ENCODE results near the gene MICB.
"Not testable (repeated sequence)": the region's sequence is repeated elsewhere in the genome, so short reads cannot be mapped to it uniquely, and the experiment has no call there.

Gene MICB

DNA sequence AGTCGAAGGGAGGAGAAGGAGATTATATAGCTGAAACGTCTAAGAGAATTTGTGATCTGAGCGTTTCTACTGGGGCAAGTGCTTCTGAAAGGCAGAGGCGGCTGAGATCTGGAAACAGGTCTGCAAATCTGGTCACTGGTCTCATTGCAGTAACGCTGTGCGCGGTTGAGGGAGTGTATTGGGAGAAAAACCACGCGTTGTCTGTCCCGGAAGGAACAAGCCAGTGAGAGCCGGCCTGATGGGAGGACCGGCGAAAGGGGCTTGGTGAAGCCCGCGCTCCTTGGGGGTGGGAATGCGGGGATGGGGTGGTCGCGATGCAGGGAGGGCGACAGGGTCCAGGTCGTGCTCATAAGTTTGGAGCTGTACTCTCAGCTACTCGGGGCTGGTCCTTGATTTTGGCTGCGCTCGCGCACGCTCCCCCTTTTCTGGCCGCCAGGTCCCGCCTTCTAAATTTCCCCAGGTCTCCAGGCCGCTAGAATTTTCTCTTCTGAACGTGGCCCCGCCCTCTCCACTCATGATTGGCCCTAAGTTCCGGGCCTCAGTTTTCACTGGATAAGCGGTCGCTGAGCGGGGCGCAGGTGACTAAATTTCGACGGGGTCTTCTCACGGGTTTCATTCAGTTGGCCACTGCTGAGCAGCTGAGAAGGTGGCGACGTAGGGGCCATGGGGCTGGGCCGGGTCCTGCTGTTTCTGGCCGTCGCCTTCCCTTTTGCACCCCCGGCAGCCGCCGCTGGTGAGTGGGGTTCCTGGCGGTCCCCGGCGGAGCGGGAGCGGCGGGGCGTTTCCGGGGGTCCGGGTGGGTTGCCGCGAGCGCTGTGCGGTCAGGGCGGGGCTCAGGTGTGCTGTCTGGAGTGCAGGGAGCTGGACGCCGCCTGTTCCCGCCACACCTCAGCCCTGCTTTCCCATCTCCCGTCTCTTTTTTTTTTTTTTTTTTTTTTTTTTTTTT lies at the start of gene MICB:
Gene MICB, plus strand, starts transcription at position 615 of the 946 bp plus-strand sequence. Its CDS starts 49 bp downstream, at position 664.
- Mint-ChIP-seq H3K27ac (peak within 1 kb of the TSS; percentile 75), H3K9me3 (no peaks in the 10 kb centered on the region), H3K36me3 (ENCODE audit: low read depth) (peaks cover 18% of the 10 kb centered on the region), H3K4me1 (ENCODE audit: low read depth) (peaks cover 51% of the 10 kb centered on the region), H3K4me3 (peak within 1 kb of the TSS; percentile 91), H3K27me3 (ENCODE audit: low read depth) (no peaks in the 10 kb centered on the region)

DNA sequence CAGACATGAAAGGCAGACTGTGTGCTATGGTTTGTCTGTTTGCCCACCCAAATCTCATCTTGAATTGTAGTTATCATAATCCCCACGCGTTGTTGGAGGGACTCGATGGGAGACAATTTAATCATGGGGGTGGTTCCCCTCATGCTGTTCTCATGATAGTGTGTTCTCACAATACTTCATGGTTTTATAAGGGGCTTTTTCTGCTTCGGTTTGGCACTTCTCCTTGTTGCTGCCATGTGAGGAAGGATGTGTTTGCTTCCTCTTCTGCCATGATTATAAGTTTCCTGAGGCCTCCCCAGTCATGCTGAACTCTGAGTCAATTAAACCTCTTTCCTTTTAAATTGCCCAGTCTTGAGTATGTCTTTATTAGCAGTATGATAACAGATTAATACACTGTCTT lies 47.2 kb upstream of the MICB start:
- Mint-ChIP-seq H3K4me1 (ENCODE audit: low read depth) (no peaks in the 10 kb centered on the region), H3K9me3 (peaks cover 8% of the 10 kb centered on the region), H3K27me3 (ENCODE audit: low read depth) (peaks cover 53% of the 10 kb centered on the region), H3K27ac (no peak overlapping the region), H3K36me3 (ENCODE audit: low read depth) (peaks cover 3% of the 10 kb centered on the region), H3K4me3 (no peak overlapping the region)

DNA sequence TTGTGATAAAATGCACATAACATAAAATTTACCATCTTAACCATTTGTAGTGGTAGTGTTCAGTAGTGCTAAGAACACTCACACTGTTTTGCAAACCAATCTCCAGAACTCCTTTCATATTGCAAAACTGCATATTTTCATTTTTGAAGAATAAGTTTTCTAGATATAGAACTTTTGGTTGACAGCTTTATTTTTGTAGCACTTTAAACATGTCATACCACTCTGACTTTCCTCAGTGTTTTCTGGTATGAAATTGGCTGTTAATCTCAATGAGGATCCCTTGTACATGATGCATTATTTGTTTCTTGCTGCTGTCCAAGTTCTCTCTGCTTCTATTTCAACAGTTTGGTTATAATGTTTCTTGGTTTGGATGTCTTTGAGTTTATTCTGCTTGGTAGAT lies 45.1 kb upstream of the MICB start:
- Mint-ChIP-seq H3K4me3 (no peak overlapping the region), H3K4me1 (ENCODE audit: low read depth) (no peaks in the 10 kb centered on the region), H3K27me3 (ENCODE audit: low read depth) (peaks cover 58% of the 10 kb centered on the region), H3K36me3 (ENCODE audit: low read depth) (peaks cover 3% of the 10 kb centered on the region), H3K27ac (no peak overlapping the region), H3K9me3 (peaks cover 8% of the 10 kb centered on the region)

DNA sequence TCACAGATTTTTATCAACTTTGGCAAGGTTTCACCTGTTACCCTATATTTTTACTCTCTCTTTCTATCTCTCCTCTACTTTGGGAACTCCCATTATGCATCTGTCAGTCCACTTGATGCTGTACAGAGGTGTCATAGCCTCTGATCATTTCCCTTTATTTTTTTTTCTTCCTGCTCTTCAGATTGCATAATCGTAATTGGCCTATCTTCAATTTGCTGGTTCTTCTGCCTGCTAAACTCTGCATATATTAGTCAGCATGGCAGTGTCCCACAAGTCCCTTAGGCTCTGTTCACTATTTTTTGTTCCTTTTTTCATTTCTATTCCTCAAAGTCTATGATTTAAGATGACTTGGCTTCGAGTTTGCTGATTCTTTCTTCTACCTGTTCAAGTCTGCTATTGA lies 44.7 kb upstream of the MICB start:
- H3K4me1 Mint-ChIP-seq (ENCODE audit: low read depth): no peaks in the 10 kb centered on the region
- no peak overlapping the region for H3K27ac Mint-ChIP-seq
- H3K36me3 Mint-ChIP-seq (ENCODE audit: low read depth): peaks cover 3% of the 10 kb centered on the region
- H3K9me3 Mint-ChIP-seq: peaks cover 8% of the 10 kb centered on the region
- H3K27me3 Mint-ChIP-seq (ENCODE audit: low read depth): peaks cover 62% of the 10 kb centered on the region
- no peak overlapping the region for H3K4me3 Mint-ChIP-seq

DNA sequence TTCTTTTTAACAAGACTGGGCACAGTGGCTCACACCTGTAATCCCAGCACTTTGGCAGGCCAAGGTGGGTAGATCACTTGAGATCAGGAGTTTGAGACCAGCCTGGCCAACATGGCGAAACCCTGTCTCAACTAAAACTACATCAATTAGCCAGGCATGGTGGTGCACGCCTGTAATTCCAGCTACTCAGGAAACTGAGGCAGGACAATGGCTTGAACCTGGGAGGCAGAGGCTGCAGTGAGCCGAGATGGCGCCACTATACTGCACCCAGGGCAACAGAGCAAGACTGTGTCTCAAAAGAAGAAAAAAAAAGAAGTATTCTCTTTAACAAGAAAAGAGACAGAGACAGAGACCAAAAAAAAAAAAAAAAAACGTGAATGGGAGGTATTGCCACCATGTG lies 38.1 kb upstream of the MICB start:
- H3K4me1 Mint-ChIP-seq (ENCODE audit: low read depth): peaks cover 22% of the 10 kb centered on the region
- H3K27me3 Mint-ChIP-seq (ENCODE audit: low read depth): peaks cover 25% of the 10 kb centered on the region
- not testable (repeated sequence) for H3K27ac Mint-ChIP-seq, H3K9me3 Mint-ChIP-seq, H3K4me3 Mint-ChIP-seq
- peaks cover 19% of the 10 kb centered on the region for H3K36me3 Mint-ChIP-seq (ENCODE audit: low read depth)

DNA sequence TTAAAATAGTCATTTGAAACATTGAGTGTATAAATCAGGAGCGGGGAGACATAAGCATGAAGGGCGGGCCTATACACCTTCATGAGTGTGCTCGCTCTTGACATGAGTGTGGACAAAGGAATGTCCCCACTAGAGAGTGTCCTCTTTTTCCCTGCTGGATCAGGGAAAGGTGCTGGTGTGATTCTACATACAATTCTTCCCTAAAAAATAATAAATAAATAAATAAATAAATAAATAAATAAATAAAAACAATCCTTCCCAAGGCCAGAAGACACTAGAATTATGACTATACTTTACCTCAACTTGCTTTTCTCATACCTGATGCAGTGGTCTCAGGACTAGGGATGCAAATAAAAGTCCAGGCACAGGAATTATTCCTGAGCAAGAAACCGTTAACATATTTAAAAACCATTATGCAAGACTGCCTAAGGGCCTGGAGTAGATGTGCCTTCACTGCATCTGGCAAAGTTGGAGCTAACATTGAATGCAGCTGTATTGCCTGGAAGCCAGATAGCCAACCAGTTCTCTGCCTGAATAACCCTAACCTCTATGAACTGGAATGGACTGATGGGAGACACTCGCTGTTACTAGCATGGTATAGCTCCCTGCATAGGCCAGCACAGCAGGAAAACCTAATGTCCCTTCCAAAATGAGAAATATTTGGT lies 37.5 kb upstream of the MICB start:
- Mint-ChIP-seq H3K36me3 (ENCODE audit: low read depth) (peaks cover 26% of the 10 kb centered on the region), H3K27ac (peak overlapping the region; percentile 12), H3K4me1 (ENCODE audit: low read depth) (peaks cover 27% of the 10 kb centered on the region), H3K9me3 (no peaks in the 10 kb centered on the region), H3K4me3 (no peak overlapping the region), H3K27me3 (ENCODE audit: low read depth) (peaks cover 25% of the 10 kb centered on the region)

DNA sequence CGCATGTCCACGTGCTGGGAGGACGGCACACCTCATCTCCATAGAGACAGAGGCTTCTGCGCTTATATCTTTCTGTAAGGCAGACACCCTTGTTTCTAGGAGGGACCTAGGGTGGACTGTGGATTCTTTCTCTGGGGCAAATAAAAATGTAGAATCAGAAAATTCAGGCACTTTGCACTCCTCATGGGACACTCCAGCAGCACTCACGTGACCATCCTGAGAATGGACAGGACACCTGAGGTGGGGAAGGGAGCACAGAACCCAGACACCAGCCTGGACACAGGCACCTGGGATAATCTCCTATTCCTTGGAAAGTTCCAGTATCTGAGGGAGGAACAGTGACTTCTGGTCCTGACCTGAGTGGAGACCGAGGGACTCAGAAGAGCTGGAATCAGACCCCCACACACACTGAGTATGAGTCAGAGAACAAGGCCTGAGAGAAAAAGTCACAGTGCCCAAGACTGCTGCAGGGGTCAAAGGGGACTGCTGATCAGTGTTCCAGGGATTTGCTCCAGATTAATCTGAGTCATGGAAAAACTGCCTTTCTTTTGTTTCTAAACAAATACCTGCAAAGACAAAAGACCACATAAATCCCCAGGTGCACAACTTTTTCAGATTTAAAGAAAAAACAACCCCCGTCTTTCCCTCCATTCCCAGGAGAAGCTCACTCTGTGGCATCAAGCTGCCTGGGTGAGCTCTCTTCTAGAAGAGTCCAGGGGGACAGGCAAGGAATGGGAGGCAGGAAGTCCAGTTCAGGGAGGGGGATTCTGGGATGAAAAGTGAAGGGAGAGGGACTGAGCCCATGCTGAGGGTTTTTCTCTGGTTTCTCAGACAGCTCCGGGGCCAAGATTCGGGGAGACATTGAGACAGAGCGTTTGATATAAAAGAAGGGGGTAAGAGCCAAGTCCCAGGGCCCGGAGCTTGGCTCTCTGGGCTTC lies 35.6 kb upstream of the MICB start:
- Mint-ChIP-seq H3K27ac (peak overlapping the region; percentile 89), H3K4me3 (peak overlapping the region; percentile 96), H3K9me3 (no peaks in the 10 kb centered on the region), H3K36me3 (ENCODE audit: low read depth) (peaks cover 36% of the 10 kb centered on the region), H3K4me1 (ENCODE audit: low read depth) (peaks cover 44% of the 10 kb centered on the region), H3K27me3 (ENCODE audit: low read depth) (peaks cover 18% of the 10 kb centered on the region)

DNA sequence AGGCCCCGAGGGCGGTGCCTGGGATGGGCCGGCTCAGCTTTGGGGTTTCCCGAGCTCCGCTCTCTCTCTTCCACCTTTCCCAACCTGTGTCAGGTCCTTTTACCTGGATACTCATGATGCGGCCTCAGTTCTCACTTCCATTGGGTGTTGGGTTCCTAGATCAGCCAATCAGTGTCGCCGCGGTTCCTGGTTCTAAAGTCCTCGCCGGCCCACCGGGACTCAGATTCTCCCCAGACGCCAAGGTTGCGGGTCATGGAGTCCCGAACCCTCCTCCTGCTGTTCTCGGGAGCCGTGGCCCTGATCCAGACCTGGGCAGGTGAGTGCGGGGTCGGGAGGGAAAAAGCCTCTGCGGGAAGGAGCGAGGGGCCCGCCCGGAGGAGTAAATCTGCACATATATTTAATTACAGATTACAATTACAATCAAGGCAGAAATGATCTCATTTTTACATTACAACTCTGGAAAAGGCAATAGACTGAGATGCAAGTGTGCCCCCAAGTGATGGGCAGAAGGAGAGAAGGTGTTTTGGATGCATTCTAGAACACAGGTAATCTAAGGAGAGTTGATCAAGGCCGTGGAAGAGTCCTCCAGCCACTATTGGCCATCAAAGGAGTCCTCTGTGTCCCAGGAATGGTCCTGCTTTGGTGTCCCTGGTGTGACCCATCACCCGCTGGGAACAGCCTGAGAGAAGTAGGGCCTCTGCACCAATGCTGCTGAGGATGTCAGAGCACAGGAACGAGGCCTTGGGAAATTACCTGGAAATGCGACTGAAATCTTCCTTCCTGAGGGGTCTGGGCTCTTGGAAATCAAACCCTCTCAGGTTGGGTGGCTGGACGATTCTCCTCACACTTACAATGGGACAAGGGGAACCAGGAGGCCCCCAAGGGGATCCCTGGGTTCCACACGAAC lies 34.7 kb upstream of the MICB start:
- Mint-ChIP-seq H3K27me3 (ENCODE audit: low read depth) (peaks cover 10% of the 10 kb centered on the region), H3K36me3 (ENCODE audit: low read depth) (peaks cover 43% of the 10 kb centered on the region), H3K4me1 (ENCODE audit: low read depth) (peaks cover 52% of the 10 kb centered on the region), H3K9me3 (no peaks in the 10 kb centered on the region), H3K4me3 (peak overlapping the region; percentile 96), H3K27ac (peak overlapping the region; percentile 89)

DNA sequence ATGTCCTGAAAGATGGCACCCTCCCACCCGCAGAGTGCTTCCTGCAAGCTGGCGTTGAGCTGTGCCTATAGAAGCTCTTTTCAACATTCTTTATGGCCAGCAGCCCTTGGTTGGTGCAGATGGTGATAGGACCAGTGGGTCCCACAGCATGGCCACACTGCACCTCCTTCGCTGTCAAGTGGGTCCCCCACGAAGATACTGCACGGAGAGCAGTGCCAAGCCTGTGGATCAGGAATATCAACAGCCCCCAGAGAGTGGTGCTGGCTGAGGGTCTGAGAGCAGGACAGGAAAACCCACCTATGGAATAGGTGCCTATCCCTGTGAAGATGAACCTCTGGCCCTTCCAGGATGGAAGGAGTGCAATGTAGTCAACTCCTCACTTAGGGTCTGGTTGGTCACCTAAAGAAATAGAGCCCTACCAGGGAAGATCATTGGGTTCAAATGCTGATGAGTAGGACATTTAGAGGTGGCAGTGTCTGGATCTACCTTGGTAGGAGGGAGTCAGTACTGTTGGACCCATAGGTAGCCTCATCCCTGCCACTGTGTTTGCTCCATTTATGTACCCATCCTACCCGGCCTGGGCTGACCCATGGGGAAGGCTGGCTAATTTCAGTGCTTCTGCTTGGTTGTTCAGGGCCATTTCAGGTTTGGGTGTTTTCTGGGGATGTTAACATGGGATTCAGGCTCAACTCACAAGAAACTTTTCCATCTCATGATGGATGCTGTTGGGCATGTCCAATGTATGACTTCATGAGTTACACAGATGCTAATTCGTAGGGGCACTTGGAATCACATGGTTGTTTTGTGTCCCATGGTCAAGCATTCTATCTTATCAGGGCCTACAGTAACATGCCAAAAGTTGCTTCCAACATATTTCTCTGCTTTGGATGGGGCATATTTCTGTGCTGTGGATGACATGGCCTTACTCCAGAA lies 33.4 kb upstream of the MICB start:
- H3K4me1 Mint-ChIP-seq (ENCODE audit: low read depth): peaks cover 57% of the 10 kb centered on the region
- peaks cover 46% of the 10 kb centered on the region for H3K36me3 Mint-ChIP-seq (ENCODE audit: low read depth)
- no peaks in the 10 kb centered on the region for H3K27me3 Mint-ChIP-seq (ENCODE audit: low read depth)
- H3K9me3 Mint-ChIP-seq: no peaks in the 10 kb centered on the region
- peak overlapping the region; percentile 89 for H3K27ac Mint-ChIP-seq
- H3K4me3 Mint-ChIP-seq: peak overlapping the region; percentile 96

DNA sequence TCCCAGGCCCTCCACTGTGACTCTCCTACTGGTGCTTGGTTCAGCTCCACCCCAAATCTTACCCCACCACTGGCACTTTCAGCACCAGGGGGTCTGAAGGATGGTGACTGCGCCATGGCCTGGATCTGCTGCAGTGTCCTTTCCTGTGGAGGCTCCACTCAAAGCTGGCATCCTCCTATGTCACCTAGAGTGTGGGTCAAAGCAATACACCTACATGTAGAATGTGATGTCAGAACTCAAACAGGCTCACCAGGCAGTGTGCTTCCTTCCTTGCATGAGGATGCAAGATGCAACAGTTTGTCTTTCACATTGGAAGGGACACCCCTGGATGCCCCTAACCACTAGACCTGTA lies 32.8 kb upstream of the MICB start:
- peaks cover 61% of the 10 kb centered on the region for H3K4me1 Mint-ChIP-seq (ENCODE audit: low read depth)
- H3K9me3 Mint-ChIP-seq: no peaks in the 10 kb centered on the region
- peak overlapping the region; percentile 79 for H3K27ac Mint-ChIP-seq
- H3K36me3 Mint-ChIP-seq (ENCODE audit: low read depth): peaks cover 49% of the 10 kb centered on the region
- peak overlapping the region; percentile 96 for H3K4me3 Mint-ChIP-seq
- no peaks in the 10 kb centered on the region for H3K27me3 Mint-ChIP-seq (ENCODE audit: low read depth)

DNA sequence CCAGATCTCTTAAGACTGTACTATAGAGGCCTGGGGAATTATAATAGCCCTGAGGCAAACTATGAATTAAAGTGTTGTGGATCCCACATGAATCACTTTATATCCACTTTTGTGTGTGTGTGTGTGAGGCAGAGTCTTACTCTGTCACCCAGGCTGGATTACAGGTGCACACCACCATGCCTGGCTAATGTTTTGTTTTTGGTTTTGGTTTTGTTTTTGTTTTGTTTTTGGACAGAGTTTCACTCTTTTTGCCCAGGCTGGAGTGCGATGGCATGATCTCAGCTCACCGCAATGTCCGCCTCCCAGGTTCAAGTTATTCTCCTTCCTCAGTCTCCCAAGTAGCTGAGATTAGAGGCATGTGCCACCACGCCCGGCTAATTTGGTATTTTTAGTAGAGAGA lies 32.2 kb upstream of the MICB start:
- Mint-ChIP-seq H3K27ac (peak overlapping the region; percentile 79), H3K4me3 (peak overlapping the region; percentile 96)

DNA sequence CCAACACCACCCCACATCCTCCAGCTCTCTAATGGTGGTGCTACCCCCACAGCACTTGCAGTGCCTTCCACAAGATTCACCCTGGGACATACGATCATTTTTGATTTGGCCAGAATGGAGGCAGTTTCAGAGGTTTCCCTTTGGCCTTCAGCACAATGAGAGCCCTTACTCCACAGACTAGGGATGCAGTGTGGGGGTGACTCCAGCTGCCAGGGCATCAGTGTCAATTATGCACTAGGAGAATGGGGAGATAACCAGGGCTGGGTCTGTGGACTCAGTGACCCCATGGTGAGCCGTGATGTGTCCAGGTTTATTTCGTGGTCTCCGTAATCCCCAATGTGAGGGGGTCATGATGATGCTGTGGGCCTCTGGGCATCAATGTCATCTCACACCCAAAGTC lies 31.5 kb upstream of the MICB start:
- Mint-ChIP-seq H3K4me1 (ENCODE audit: low read depth) (peaks cover 73% of the 10 kb centered on the region), H3K9me3 (no peaks in the 10 kb centered on the region), H3K4me3 (peak overlapping the region; percentile 96), H3K36me3 (ENCODE audit: low read depth) (peaks cover 56% of the 10 kb centered on the region), H3K27me3 (ENCODE audit: low read depth) (no peaks in the 10 kb centered on the region), H3K27ac (peak overlapping the region; percentile 64)

More for the DNA sequence above, 32.2 kb upstream of the MICB start:
- Mint-ChIP-seq H3K4me1 (ENCODE audit: low read depth) (peaks cover 65% of the 10 kb centered on the region), H3K36me3 (ENCODE audit: low read depth) (peaks cover 52% of the 10 kb centered on the region), H3K27me3 (ENCODE audit: low read depth) (no peaks in the 10 kb centered on the region), H3K9me3 (no peaks in the 10 kb centered on the region)

DNA sequence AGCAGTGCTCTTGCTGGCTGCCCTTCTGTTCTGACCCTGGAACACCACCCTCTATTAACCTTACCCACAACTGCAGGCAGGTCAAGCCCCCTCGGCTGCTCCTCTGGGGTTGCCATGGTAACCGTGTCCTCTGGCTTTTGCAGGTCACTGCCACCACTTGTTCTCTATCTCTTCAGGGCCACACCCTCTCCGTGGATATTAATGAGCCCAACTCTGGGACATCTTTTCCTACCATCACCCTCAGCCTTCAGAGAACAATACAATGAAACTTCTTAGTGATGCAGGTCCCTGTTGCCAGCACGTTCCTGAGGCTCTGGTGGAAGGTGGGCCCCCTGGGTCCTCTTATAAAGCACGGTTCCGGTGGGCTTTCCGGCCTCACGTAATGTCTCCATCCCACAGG lies 30.8 kb upstream of the MICB start:
- Mint-ChIP-seq H3K27me3 (ENCODE audit: low read depth) (no peaks in the 10 kb centered on the region), H3K27ac (no peak overlapping the region), H3K4me3 (peak overlapping the region; percentile 96), H3K4me1 (ENCODE audit: low read depth) (peaks cover 72% of the 10 kb centered on the region), H3K36me3 (ENCODE audit: low read depth) (peaks cover 58% of the 10 kb centered on the region), H3K9me3 (no peaks in the 10 kb centered on the region)

Measured in T-helper 1 cell treated with Interleukin-12 subunit alpha and Interleukin-12 subunit beta and Interleukin-4 antibody, amounts not matched to agents 30 μg/mL and 1 μg/mL, for 36 hours (primary cell).